ENCODE data around the gene PLXNA4. TPM values are rescaled to one million over a fixed set of nuclear protein-coding genes. Genes with fewer than 3 reads are reported as not detected.

PLXNA4 gene
- polyA plus RNA-seq, 2 of the 4 experiments (the other 2 are of a cell fraction), result 0.12 to 0.34 TPM

DNA sequence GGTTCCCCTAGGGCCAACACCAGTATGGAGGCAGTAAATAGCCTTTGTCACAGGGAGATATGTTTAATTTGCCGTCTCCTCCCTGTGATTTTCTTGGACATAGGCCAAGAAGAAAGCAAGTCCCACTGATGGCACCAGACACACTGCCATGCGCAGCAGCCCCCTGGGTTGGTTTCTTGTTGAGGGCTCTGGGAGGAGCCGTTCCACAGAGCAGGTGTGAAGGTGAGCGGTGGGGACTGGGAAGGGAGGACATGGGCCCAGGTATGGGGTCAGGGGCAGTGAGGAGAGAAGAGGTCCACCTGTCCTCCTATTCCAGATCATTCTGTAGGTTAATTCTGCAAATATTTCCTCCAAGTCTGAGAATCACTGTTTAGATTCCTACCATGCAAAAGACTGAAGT is 376.1 kb downstream of the PLXNA4 start:
- CTCF ChIA-PET, result no interaction called here
- no peaks in the 10 kb centered on the region for H3K9me3 ChIP-seq
- no peak for FAIRE-seq
- no peak for ATAC-seq
- H3K27ac ChIP-seq, result no peak overlapping the region
- WGBS (ENCODE audit: missing lambda C conversion rate), result 68% methylated on average over 4 of the region's 4 CpGs
- TF ChIP-seq HOXB5 (CRISPR knock-in tag; IDR thresholded peaks at IDR 0.05) (no peak), KDM5A (IDR thresholded peaks at IDR 0.05) (no peak), JUN (IDR thresholded peaks at IDR 0.05) (no peak), CBX2 (IDR thresholded peaks at IDR 0.05; ENCODE audit: borderline replicate concordance, low read depth) (no peak), SMC3 (IDR thresholded peaks at IDR 0.05) (no peak), TFCP2L1 (CRISPR knock-in tag; IDR thresholded peaks at IDR 0.05) (no peak), PHF8 (IDR thresholded peaks at IDR 0.05; ENCODE audit: borderline replicate concordance, low read depth) (no peak), HOXA7 (CRISPR knock-in tag; IDR thresholded peaks at IDR 0.05) (no peak), RAD21 (conservative IDR thresholded peaks at IDR 0.05 in 1 of 2, IDR thresholded peaks at IDR 0.05 in 1 of 2) (no peak), FOXS1 (CRISPR knock-in tag; IDR thresholded peaks at IDR 0.05) (no peak), NPAS2 (CRISPR knock-in tag; IDR thresholded peaks at IDR 0.05; ENCODE audit: borderline replicate concordance) (no peak), MAZ (IDR thresholded peaks at IDR 0.05; ENCODE audit: borderline replicate concordance, low read depth, low read length) (no peak)
- TF ChIP-seq, protein P1, sequence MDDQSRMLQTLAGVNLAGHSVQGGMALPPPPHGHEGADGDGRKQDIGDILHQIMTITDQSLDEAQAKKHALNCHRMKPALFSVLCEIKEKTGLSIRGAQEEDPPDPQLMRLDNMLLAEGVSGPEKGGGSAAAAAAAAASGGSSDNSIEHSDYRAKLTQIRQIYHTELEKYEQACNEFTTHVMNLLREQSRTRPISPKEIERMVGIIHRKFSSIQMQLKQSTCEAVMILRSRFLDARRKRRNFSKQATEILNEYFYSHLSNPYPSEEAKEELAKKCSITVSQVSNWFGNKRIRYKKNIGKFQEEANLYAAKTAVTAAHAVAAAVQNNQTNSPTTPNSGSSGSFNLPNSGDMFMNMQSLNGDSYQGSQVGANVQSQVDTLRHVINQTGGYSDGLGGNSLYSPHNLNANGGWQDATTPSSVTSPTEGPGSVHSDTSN (IDR thresholded peaks at IDR 0.05), result no peak
- H3K4me2 ChIP-seq, result no peak overlapping the region
- H3K4me3 ChIP-seq, result no peak overlapping the region
- POLR2A ChIA-PET, result no interaction called here
- no peak for DNase-seq (ENCODE audit: low read depth in 1 of 2, low spot score in 1 of 2)
- no peaks in the 10 kb centered on the region for H3K4me1 ChIP-seq

DNA sequence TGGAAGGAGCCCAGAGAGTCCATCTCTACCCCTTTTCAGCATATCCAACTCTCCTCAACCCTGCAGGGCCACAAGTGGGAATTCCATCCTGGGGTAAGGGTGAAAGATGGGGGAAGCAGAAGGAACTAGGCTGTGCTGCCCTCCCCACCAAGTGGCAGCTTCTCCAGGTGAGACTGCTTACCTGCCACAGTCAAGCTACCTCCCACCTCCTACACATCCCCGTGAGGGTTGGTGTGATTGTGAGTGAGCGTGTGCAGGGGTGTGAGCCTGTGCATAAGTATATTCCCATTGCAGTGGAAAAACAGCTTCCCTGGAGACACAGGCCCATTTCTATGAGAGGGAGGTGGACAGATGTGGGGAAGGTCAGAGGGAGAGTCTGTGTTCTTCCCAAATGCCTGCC is 376.6 kb downstream of the PLXNA4 start:
- no peak overlapping the region for H3K4me3 ChIP-seq
- no peak for ATAC-seq
- ChIA-PET CTCF (no interaction called here), POLR2A (no interaction called here)
- no peak for FAIRE-seq
- TF ChIP-seq PHF8 (IDR thresholded peaks at IDR 0.05; ENCODE audit: borderline replicate concordance, low read depth) (no peak), TP53 (CRISPR knock-in tag; IDR thresholded peaks at IDR 0.05) (no peak), HDAC2 (IDR thresholded peaks at IDR 0.05) (no peak), RFX5 (IDR thresholded peaks at IDR 0.05) (no peak), RCOR1 (IDR thresholded peaks at IDR 0.05; ENCODE audit: low read depth, low read length) (no peak), HOXB5 (CRISPR knock-in tag; IDR thresholded peaks at IDR 0.05) (no peak), RNF2 (IDR thresholded peaks at IDR 0.05; ENCODE audit: borderline replicate concordance, low read depth) (no peak), GATA3 (IDR thresholded peaks at IDR 0.05; ENCODE audit: borderline replicate concordance) (no peak), POLR2AphosphoS2 (conservative IDR thresholded peaks at IDR 0.05; ENCODE audit: low read length) (no peak), CHD4 (IDR thresholded peaks at IDR 0.05; ENCODE audit: borderline replicate concordance) (no peak), JUN (IDR thresholded peaks at IDR 0.05) (no peak), HOXA7 (CRISPR knock-in tag; IDR thresholded peaks at IDR 0.05) (no peak), FOSL2 (IDR thresholded peaks at IDR 0.05) (no peak), FOSL2 (CRISPR knock-in tag; IDR thresholded peaks at IDR 0.05) (no peak), POLR2A (IDR thresholded peaks at IDR 0.05; ENCODE audit: low read length) (no peak)
- TF ChIP-seq, protein P2, sequence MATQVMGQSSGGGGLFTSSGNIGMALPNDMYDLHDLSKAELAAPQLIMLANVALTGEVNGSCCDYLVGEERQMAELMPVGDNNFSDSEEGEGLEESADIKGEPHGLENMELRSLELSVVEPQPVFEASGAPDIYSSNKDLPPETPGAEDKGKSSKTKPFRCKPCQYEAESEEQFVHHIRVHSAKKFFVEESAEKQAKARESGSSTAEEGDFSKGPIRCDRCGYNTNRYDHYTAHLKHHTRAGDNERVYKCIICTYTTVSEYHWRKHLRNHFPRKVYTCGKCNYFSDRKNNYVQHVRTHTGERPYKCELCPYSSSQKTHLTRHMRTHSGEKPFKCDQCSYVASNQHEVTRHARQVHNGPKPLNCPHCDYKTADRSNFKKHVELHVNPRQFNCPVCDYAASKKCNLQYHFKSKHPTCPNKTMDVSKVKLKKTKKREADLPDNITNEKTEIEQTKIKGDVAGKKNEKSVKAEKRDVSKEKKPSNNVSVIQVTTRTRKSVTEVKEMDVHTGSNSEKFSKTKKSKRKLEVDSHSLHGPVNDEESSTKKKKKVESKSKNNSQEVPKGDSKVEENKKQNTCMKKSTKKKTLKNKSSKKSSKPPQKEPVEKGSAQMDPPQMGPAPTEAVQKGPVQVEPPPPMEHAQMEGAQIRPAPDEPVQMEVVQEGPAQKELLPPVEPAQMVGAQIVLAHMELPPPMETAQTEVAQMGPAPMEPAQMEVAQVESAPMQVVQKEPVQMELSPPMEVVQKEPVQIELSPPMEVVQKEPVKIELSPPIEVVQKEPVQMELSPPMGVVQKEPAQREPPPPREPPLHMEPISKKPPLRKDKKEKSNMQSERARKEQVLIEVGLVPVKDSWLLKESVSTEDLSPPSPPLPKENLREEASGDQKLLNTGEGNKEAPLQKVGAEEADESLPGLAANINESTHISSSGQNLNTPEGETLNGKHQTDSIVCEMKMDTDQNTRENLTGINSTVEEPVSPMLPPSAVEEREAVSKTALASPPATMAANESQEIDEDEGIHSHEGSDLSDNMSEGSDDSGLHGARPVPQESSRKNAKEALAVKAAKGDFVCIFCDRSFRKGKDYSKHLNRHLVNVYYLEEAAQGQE (IDR thresholded peaks at IDR 0.05), result no peak
- TF ChIP-seq, protein P3, sequence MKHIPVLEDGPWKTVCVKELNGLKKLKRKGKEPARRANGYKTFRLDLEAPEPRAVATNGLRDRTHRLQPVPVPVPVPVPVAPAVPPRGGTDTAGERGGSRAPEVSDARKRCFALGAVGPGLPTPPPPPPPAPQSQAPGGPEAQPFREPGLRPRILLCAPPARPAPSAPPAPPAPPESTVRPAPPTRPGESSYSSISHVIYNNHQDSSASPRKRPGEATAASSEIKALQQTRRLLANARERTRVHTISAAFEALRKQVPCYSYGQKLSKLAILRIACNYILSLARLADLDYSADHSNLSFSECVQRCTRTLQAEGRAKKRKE (CRISPR knock-in tag; IDR thresholded peaks at IDR 0.05; ENCODE audit: low read depth), result no peak
- TF ChIP-seq, protein P4, sequence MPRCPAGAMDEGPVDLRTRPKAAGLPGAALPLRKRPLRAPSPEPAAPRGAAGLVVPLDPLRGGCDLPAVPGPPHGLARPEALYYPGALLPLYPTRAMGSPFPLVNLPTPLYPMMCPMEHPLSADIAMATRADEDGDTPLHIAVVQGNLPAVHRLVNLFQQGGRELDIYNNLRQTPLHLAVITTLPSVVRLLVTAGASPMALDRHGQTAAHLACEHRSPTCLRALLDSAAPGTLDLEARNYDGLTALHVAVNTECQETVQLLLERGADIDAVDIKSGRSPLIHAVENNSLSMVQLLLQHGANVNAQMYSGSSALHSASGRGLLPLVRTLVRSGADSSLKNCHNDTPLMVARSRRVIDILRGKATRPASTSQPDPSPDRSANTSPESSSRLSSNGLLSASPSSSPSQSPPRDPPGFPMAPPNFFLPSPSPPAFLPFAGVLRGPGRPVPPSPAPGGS (IDR thresholded peaks at IDR 0.05), result no peak
- TF ChIP-seq, protein P5, sequence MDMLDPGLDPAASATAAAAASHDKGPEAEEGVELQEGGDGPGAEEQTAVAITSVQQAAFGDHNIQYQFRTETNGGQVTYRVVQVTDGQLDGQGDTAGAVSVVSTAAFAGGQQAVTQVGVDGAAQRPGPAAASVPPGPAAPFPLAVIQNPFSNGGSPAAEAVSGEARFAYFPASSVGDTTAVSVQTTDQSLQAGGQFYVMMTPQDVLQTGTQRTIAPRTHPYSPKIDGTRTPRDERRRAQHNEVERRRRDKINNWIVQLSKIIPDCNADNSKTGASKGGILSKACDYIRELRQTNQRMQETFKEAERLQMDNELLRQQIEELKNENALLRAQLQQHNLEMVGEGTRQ (IDR thresholded peaks at IDR 0.05), result no peak
- no peaks in the 10 kb centered on the region for H3K9me3 ChIP-seq
- 64% methylated on average over 2 of the region's 2 CpGs for WGBS (ENCODE audit: missing lambda C conversion rate)
- H3K4me1 ChIP-seq, result no peaks in the 10 kb centered on the region
- no peak overlapping the region for H3K27ac ChIP-seq
- no peak overlapping the region for H3K4me2 ChIP-seq
- DNase-seq (ENCODE audit: low read depth in 1 of 2, low spot score in 1 of 2), result no peak

All from A549 (cell line).